MCF 10A (cell line): ENCODE data around the gene MIB2. TPM values are rescaled to one million over a fixed set of nuclear protein-coding genes. Genes with fewer than 3 reads are reported as not detected.

Experiments
- BruUV-seq: library from RNA; stranded (reverse); fragments of 400-500 nt; replicated peaks from 2 replicates; lab custom pipeline; 2021; lab: Mats Ljungman, UMichigan
- CTCF ChIA-PET: fragments of 300-600 bp; sonication (Branson Sonifier 250); formaldehyde crosslinking; extraction: SDS; loops from one replicate; lab custom pipeline; 2021; ENCODE audit warnings: antibody characterized with exemption, inconsistent platforms; lab: Yijun Ruan, JAX
- POLR2A ChIA-PET: fragments of 300-600, 350-650 bp; sonication (Branson Sonifier 250); formaldehyde crosslinking; extraction: SDS; loops from one replicate; lab custom pipeline; 2020; ENCODE audit warnings: antibody characterized with exemption, inconsistent platforms; lab: Yijun Ruan, JAX
- DNase-seq: peaks from one replicate; pipeline ENCODE4 v3.0.0-alpha.2; 2018; ENCODE audit not compliant: unreplicated experiment
- H3K27ac Mint-ChIP-seq: one replicate; pipeline ENCODE4 v1.8.0; 2022; ENCODE audit warnings: mild to moderate bottlenecking, low read depth, mixed read lengths; ENCODE audit not compliant: unreplicated experiment
- H3K27me3 Mint-ChIP-seq: one replicate; pipeline ENCODE4 v1.8.0; 2022; ENCODE audit warnings: mixed read lengths; ENCODE audit not compliant: insufficient read depth, unreplicated experiment
- H3K36me3 Mint-ChIP-seq: one replicate; pipeline ENCODE4 v1.8.0; 2022; ENCODE audit warnings: mild to moderate bottlenecking, moderate library complexity, mixed read lengths; ENCODE audit not compliant: insufficient read depth, unreplicated experiment
- H3K4me1 Mint-ChIP-seq: one replicate; pipeline ENCODE4 v1.8.0; 2022; ENCODE audit warnings: mixed read lengths; ENCODE audit not compliant: insufficient read depth, unreplicated experiment
- H3K4me3 Mint-ChIP-seq: one replicate; pipeline ENCODE4 v1.8.0; 2022; ENCODE audit warnings: mild to moderate bottlenecking, moderate library complexity, mixed read lengths; ENCODE audit not compliant: unreplicated experiment
- H3K9me3 Mint-ChIP-seq: one replicate; pipeline ENCODE4 v1.8.0; 2022; ENCODE audit warnings: mixed read lengths; ENCODE audit not compliant: unreplicated experiment
- intact Hi-C: fragments of 100-400 bp; cut with micrococcal nuclease; formaldehyde crosslinking; loops from 2 replicates; pipeline ENCODE4 v1.14.1; 2022
- total RNA-seq: library from RNA; stranded (reverse); gene quantifications from 2 replicates; pipeline ENCODE4 v1.2.3, GENCODE V29; 2022
- TF ChIP-seq, protein P1 (sequence below): fragments of 200-600 bp; IDR thresholded peaks from one replicate; pipeline ENCODE4 v1.8.0; 2022; ENCODE audit warnings: antibody characterized with exemption, mild to moderate bottlenecking; ENCODE audit not compliant: unreplicated experiment

The MIB2 gene
- total RNA-seq, 1 experiment from 2014 or later, result 46.4 TPM

DNA sequence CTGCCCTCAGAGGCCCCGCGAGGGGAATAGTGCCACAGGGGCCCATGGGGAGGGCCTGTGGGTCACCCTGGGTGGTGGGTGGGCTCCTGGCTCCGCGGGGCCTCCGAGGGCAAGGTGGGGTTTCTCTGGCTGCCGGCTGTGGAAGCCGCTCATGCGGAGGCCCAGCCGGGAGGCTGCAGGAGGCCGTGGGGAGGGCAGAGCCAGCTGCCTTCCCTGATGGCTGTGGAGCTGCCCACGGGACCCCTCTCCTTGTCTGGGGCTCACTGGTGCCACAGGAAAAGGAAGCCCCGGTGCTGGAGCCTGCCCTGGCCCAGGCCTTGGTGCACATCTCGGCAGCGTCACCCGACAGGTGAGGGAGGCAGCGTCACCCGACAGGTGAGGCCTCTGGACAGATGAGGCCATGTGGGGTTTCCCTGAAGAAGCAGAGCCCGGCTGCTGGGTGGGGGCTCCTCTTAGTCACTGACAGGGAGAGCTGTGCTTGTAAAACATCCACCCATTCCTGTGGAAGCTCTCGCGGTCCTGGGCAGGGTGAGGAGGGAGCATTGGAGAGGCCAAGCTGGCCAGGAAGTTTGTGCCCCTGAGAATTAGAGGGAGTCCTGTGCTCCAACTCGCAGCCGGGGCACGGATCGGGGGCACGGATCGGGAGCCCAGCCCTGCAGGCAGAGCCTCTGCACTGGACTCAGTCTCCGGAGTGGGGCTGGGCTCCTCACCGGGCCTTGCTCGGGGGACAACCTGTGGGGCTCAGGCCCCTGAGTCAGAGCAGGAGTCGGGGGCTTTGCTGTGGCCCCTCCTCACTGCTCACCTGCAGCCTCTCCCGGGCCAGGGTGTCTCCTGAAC lies 6.1 kb downstream of the MIB2 start:
- no peak for DNase-seq
- intact Hi-C loops, result no loop called here
- H3K9me3 Mint-ChIP-seq, result no peaks in the 10 kb centered on the region
- H3K27ac Mint-ChIP-seq, result no peak overlapping the region
- no TSS peak for BruUV-seq
- no peak overlapping the region for H3K4me3 Mint-ChIP-seq
- peaks cover 7% of the 10 kb centered on the region for H3K36me3 Mint-ChIP-seq
- ChIA-PET POLR2A (no interaction called here), CTCF (no interaction called here)
- H3K27me3 Mint-ChIP-seq, result no peaks in the 10 kb centered on the region
- TF ChIP-seq, protein P1, sequence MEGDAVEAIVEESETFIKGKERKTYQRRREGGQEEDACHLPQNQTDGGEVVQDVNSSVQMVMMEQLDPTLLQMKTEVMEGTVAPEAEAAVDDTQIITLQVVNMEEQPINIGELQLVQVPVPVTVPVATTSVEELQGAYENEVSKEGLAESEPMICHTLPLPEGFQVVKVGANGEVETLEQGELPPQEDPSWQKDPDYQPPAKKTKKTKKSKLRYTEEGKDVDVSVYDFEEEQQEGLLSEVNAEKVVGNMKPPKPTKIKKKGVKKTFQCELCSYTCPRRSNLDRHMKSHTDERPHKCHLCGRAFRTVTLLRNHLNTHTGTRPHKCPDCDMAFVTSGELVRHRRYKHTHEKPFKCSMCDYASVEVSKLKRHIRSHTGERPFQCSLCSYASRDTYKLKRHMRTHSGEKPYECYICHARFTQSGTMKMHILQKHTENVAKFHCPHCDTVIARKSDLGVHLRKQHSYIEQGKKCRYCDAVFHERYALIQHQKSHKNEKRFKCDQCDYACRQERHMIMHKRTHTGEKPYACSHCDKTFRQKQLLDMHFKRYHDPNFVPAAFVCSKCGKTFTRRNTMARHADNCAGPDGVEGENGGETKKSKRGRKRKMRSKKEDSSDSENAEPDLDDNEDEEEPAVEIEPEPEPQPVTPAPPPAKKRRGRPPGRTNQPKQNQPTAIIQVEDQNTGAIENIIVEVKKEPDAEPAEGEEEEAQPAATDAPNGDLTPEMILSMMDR, result no peak
- no peaks in the 10 kb centered on the region for H3K4me1 Mint-ChIP-seq

DNA sequence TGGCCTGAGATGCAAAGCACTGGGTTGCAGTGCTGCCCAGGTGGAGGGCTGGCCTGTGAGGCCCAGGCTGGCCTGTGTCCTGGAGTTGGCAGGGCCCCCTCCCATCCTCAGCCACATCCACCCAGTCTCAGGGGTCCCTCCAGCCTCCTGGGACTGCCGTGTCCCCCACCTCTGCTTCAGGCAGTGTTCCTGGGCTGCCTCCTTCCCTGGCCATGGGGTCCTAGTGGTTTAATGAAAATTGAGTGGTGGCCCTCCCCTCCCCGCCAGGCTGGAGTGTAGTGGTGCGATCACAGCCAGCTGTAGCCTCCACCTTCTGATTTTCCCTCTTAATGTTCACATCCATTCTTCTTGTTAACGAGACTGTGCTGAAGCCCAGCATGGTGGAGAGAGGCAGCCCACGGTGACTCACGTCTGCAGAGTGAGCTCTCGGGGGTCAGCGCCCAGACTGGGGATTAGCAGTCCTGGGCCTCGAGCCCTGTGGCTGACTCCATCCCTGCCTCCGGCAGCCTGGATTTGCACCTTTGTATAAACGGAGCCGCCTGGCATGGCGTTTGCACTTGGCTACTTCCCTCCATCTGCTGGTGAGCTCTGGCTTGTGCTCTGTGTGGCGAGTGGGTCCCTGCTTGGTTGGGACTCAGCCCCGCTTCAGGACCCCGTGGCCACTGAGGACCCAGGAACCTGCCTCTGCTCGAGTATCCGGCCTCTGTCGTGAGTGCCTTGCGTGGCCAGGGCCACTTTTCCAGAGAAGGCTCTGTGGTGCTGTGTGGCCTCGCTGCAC lies 6.9 kb downstream of the MIB2 start:
- Mint-ChIP-seq H3K36me3 (peaks cover 7% of the 10 kb centered on the region), H3K4me3 (no peak overlapping the region), H3K4me1 (no peaks in the 10 kb centered on the region), H3K27ac (no peak overlapping the region), H3K9me3 (no peaks in the 10 kb centered on the region), H3K27me3 (no peaks in the 10 kb centered on the region)
- intact Hi-C loops, result no loop called here
- TF ChIP-seq, protein P1, result no peak
- CTCF ChIA-PET, result interaction anchor here (0.6 kb wide), 1 partner anchor 511 kb away, joined by 3 read pairs; no protein-coding TSS in a partner anchor
- no TSS peak for BruUV-seq
- POLR2A ChIA-PET, result no interaction called here
- DNase-seq, result no peak

DNA sequence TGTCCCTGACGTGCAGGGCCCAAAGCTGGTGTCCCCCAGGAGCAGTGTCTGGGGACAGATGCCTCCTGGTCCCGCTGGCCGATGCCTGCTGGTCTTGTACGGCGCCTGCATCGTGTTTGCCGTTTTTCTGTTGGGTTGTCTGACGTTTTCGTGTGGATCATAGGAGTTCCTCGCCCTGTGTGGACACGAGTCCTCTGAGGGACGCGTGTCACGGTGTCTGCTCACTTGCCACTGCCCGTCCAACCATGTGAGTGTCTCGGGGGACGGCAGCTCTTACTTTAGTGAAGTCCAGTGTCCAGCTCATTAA lies 7.4 kb downstream of the MIB2 start:
- H3K27ac Mint-ChIP-seq, result no peak overlapping the region
- H3K27me3 Mint-ChIP-seq, result no peaks in the 10 kb centered on the region
- H3K4me1 Mint-ChIP-seq, result no peaks in the 10 kb centered on the region
- TF ChIP-seq, protein P1, result no peak
- POLR2A ChIA-PET, result no interaction called here
- H3K4me3 Mint-ChIP-seq, result no peak overlapping the region
- no peak for DNase-seq
- H3K9me3 Mint-ChIP-seq, result no peaks in the 10 kb centered on the region
- peaks cover 7% of the 10 kb centered on the region for H3K36me3 Mint-ChIP-seq
- intact Hi-C loops, result no loop called here
- CTCF ChIA-PET, result no interaction called here
- no TSS peak for BruUV-seq

DNA sequence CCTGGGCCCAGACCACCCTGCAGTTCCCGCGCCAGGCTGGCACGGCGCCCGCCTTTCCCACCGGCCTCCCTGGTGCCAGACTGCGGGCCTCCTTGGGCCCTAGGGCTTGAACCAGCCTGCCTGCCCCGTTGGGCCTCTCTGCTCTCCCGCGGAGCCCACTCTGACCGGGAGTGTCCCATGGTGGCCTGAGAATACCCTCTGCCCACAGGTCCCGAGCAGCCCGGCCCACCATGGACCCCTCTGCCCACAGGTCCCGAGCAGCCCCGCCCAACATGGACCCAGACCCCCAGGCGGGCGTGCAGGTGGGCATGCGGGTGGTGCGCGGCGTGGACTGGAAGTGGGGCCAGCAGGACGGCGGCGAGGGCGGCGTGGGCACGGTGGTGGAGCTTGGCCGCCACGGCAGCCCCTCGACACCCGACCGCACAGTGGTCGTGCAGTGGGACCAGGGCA lies 7.9 kb downstream of the MIB2 start:
- no peaks in the 10 kb centered on the region for H3K4me1 Mint-ChIP-seq
- intact Hi-C loops, result no loop called here
- no TSS peak for BruUV-seq
- peaks cover 7% of the 10 kb centered on the region for H3K36me3 Mint-ChIP-seq
- TF ChIP-seq, protein P1, result no peak
- H3K4me3 Mint-ChIP-seq, result no peak overlapping the region
- no peaks in the 10 kb centered on the region for H3K9me3 Mint-ChIP-seq
- no peaks in the 10 kb centered on the region for H3K27me3 Mint-ChIP-seq
- no peak for DNase-seq
- ChIA-PET CTCF (no interaction called here), POLR2A (no interaction called here)
- no peak overlapping the region for H3K27ac Mint-ChIP-seq
